ENCODE measurements around the gene MCFD2.

- no peak for TF ChIP-seq EZH2 (IDR thresholded peaks at IDR 0.05; ENCODE audit: borderline replicate concordance, insufficient read depth, low read depth, low read length, poor library complexity, severe bottlenecking)
- TF ChIP-seq CTCF (IDR thresholded peaks at IDR 0.05) = no peak
Measured at GRCh38 chr2:46893269-46893939, 22.2 kb downstream of the MCFD2 start.

Data from B cell (primary cell).